H9 (cell line): ENCODE measurements around the gene GGA1. TPM values are rescaled to one million over a fixed set of nuclear protein-coding genes. Genes with fewer than 3 reads are reported as not detected.

Experiments used
- DNase-seq: peaks from one replicate; pipeline ENCODE4 v3.0.0-alpha.2; 2017
- H2AFZ ChIP-seq: one replicate; pipeline ENCODE4 v1.6.1; 2013; ENCODE audit warnings: mild to moderate bottlenecking, low read length, control low read depth, moderate library complexity
- H2AK5ac ChIP-seq: 2 replicates; pipeline ENCODE4 v1.6.1; 2013; ENCODE audit warnings: low read length, control low read depth, mixed read lengths; ENCODE audit not compliant: insufficient read length
- H2BK120ac ChIP-seq: one replicate; pipeline ENCODE4 v1.6.1; 2013; ENCODE audit warnings: low read depth, mild to moderate bottlenecking, low read length, control low read depth, inconsistent platforms; ENCODE audit not compliant: poor library complexity, severe bottlenecking
- H2BK12ac ChIP-seq: 2 replicates; pipeline ENCODE4 v1.6.1; 2013; ENCODE audit warnings: low read length, control low read depth, mixed read lengths, low read depth; ENCODE audit not compliant: insufficient read length
- H2BK15ac ChIP-seq: 2 replicates; pipeline ENCODE4 v1.6.1; 2013; ENCODE audit warnings: low read depth, low read length, control low read depth
- H2BK20ac ChIP-seq: one replicate; pipeline ENCODE4 v1.6.1; 2013; ENCODE audit warnings: low read depth, mild to moderate bottlenecking, low read length, control low read depth, inconsistent platforms; ENCODE audit not compliant: poor library complexity, severe bottlenecking
- H2BK5ac ChIP-seq: 2 replicates; pipeline ENCODE4 v1.6.1; 2013; ENCODE audit warnings: low read length, control low read depth, mixed read lengths; ENCODE audit not compliant: insufficient read length
- H3K14ac ChIP-seq: 2 replicates; pipeline ENCODE4 v1.6.1; 2013; ENCODE audit warnings: low read length, control low read depth; ENCODE audit not compliant: insufficient read depth
- H3K18ac ChIP-seq: 2 replicates; pipeline ENCODE4 v1.6.1; 2013; ENCODE audit warnings: low read depth, mild to moderate bottlenecking, mixed read lengths, low read length, control low read depth; ENCODE audit not compliant: insufficient read length
- H3K23ac ChIP-seq: 2 replicates; pipeline ENCODE4 v1.6.1; 2013; ENCODE audit warnings: low read length, control low read depth, mixed read lengths, low read depth; ENCODE audit not compliant: insufficient read length
- H3K23me2 ChIP-seq: 2 replicates; pipeline ENCODE4 v1.6.1; 2013; ENCODE audit warnings: low read depth, mild to moderate bottlenecking, mixed read lengths, low read length, control low read depth; ENCODE audit not compliant: insufficient read length, poor library complexity, severe bottlenecking
- H3K27ac ChIP-seq: 2 replicates; pipeline ENCODE4 v1.5.1; 2013; ENCODE audit warnings: low read length, control low read depth, mixed read lengths, low read depth; ENCODE audit not compliant: insufficient read length
- H3K27me3 ChIP-seq: 2 replicates; pipeline ENCODE4 v1.6.1; 2013; ENCODE audit warnings: low read length, control low read depth, inconsistent platforms; ENCODE audit not compliant: insufficient read depth
- H3K4ac ChIP-seq: 2 replicates; pipeline ENCODE4 v1.6.1; 2013; ENCODE audit warnings: low read depth, mild to moderate bottlenecking, control low read depth, inconsistent platforms, low read length, moderate library complexity
- H3K4me1 ChIP-seq: 2 replicates; pipeline ENCODE4 v1.6.1; 2013; ENCODE audit warnings: low read length, control low read depth, inconsistent platforms; ENCODE audit not compliant: insufficient read depth
- H3K4me2 ChIP-seq: 2 replicates; pipeline ENCODE4 v1.6.1; 2013; ENCODE audit warnings: low read length, control low read depth, mixed read lengths; ENCODE audit not compliant: insufficient read length, insufficient read depth
- H3K56ac ChIP-seq: 2 replicates; pipeline ENCODE4 v1.6.1; 2013; ENCODE audit warnings: low read depth, mild to moderate bottlenecking, mixed read lengths, low read length, control low read depth; ENCODE audit not compliant: insufficient read length
- H3K79me1 ChIP-seq: 2 replicates; pipeline ENCODE4 v1.6.1; 2013; ENCODE audit warnings: low read depth, mild to moderate bottlenecking, moderate library complexity, low read length, control low read depth, inconsistent platforms; ENCODE audit not compliant: insufficient read depth, poor library complexity, severe bottlenecking
- H3K79me2 ChIP-seq: 2 replicates; pipeline ENCODE4 v1.6.1; 2013; ENCODE audit warnings: low read length, control low read depth, inconsistent platforms; ENCODE audit not compliant: insufficient read depth
- H3K9ac ChIP-seq: 2 replicates; pipeline ENCODE4 v1.6.1; 2013; ENCODE audit warnings: low read length, control low read depth, mixed read lengths; ENCODE audit not compliant: insufficient read length; ENCODE audit errors: extremely low read depth
- H3K9me3 ChIP-seq: one replicate; pipeline ENCODE4 v1.6.1; 2013; ENCODE audit warnings: low read depth, low read length, inconsistent platforms; ENCODE audit not compliant: control insufficient read depth
- H3T11ph ChIP-seq: one replicate; pipeline ENCODE4 v1.6.1; 2013; ENCODE audit warnings: mild to moderate bottlenecking, low read length, control low read depth, inconsistent platforms
- H4K20me1 ChIP-seq: one replicate; pipeline ENCODE4 v1.6.1; 2013; ENCODE audit not compliant: control insufficient read depth, insufficient read length, insufficient read depth
- H4K5ac ChIP-seq: 2 replicates; pipeline ENCODE4 v1.6.1; 2013; ENCODE audit warnings: low read depth, mild to moderate bottlenecking, mixed read lengths, low read length, control low read depth; ENCODE audit not compliant: insufficient read length
- H4K8ac ChIP-seq: replicated peaks from 2 replicates; pipeline ENCODE4 v1.6.1; 2013; ENCODE audit warnings: low read length, control low read depth, mixed read lengths, low read depth; ENCODE audit not compliant: insufficient read length
- H4K91ac ChIP-seq: 2 replicates; pipeline ENCODE4 v1.6.1; 2013; ENCODE audit warnings: low read depth, mild to moderate bottlenecking, moderate library complexity, mixed read lengths, low read length, control low read depth; ENCODE audit not compliant: insufficient read length
- H3K27ac Mint-ChIP-seq, 3 experiments: 2 replicates in 2 of 3; 3 replicates in 1 of 3; pipeline ENCODE4 v1.8.0; 2020 to 2021; ENCODE audit warnings: mixed read lengths in 3 of 3, mild to moderate bottlenecking in 1 of 3, moderate library complexity in 1 of 3
- H3K27me3 Mint-ChIP-seq: 2 replicates; pipeline ENCODE4 v1.8.0; 2021; ENCODE audit warnings: low read depth, mild to moderate bottlenecking, moderate library complexity, mixed read lengths
- H3K36me3 Mint-ChIP-seq, 3 experiments: 2 replicates in 2 of 3; 3 replicates in 1 of 3; pipeline ENCODE4 v1.8.0; 2020 to 2021; ENCODE audit warnings: low read depth in 3 of 3, mixed read lengths in 3 of 3; ENCODE audit not compliant: insufficient read depth in 1 of 3
- H3K4me1 Mint-ChIP-seq, 2 experiments: 2 replicates each; pipeline ENCODE4 v1.8.0; 2020; ENCODE audit warnings: mixed read lengths in 2 of 2
- H3K4me3 Mint-ChIP-seq, 2 experiments: 2 replicates in 1 of 2; 3 replicates in 1 of 2; pipeline ENCODE4 v1.8.0; 2020 to 2021; ENCODE audit warnings: mild to moderate bottlenecking in 2 of 2, mixed read lengths in 2 of 2, moderate library complexity in 1 of 2
- H3K9me3 Mint-ChIP-seq, 2 experiments: 2 replicates in 1 of 2; 3 replicates in 1 of 2; pipeline ENCODE4 v1.8.0; 2020; ENCODE audit warnings: mild to moderate bottlenecking in 2 of 2, mixed read lengths in 2 of 2, moderate library complexity in 1 of 2
- CTCF ChIP-seq: fragments of 200-600 bp; sonication (generic); conservative IDR thresholded peaks from 3 replicates; pipeline ENCODE4 v1.8.0; 2021; ENCODE audit warnings: antibody characterized with exemption, mild to moderate bottlenecking
- WGBS: extraction: QIAGEN DNeasy Blood & Tissue Kit; methylation state at CpG from one replicate; pipeline ENCODE4 v1.1.7; 2013; ENCODE audit warnings: missing lambda C conversion rate, low lambda C conversion rate, mixed read lengths; ENCODE audit not compliant: insufficient read length; ENCODE audit errors: extremely low coverage; 5-methylcytosine and 5-hydroxymethylcytosine counted together
- total RNA-seq: library from RNA; stranded (reverse); gene quantifications from 2 replicates; pipeline ENCODE4 v1.2.1, GENCODE V29; 2021

The GGA1 gene
- total RNA-seq, 1 experiment from 2014 or later, result 61.7 TPM

- H3K9me3 Mint-ChIP-seq, result no peaks in the 10 kb centered on the region
- Histone ChIP-seq H4K20me1 (no peaks in the 10 kb centered on the region), H3K4me1 (no peaks in the 10 kb centered on the region), H3K14ac (no peak within 1 kb of the TSS), H2AFZ (no peak within 1 kb of the TSS), H2BK12ac (no peak within 1 kb of the TSS), H3K9ac (no peak within 1 kb of the TSS), H3K56ac (no peak within 1 kb of the TSS), H3K79me1 (no peaks in the 10 kb centered on the region), H2AK5ac (no peak within 1 kb of the TSS), H3K18ac (peak within 1 kb of the TSS; percentile 25), H3K23me2 (peaks cover 3% of the 10 kb centered on the region), H3K23ac (no peak within 1 kb of the TSS), H4K8ac (no peak within 1 kb of the TSS), H3K27me3 (no peaks in the 10 kb centered on the region), H2BK15ac (no peak within 1 kb of the TSS), H3K79me2 (no peaks in the 10 kb centered on the region), H2BK20ac (no peak within 1 kb of the TSS), H3T11ph (no peak within 1 kb of the TSS), H2BK120ac (no peak within 1 kb of the TSS), H2BK5ac (no peak within 1 kb of the TSS), H3K9me3 (no peaks in the 10 kb centered on the region), H4K91ac (no peak within 1 kb of the TSS), H3K4ac (no peak within 1 kb of the TSS), H3K4me2 (peak within 1 kb of the TSS; percentile 76), H4K5ac (no peak within 1 kb of the TSS), H3K27ac (no peak within 1 kb of the TSS)
- H3K27me3 Mint-ChIP-seq, result peaks cover 7% of the 10 kb centered on the region
- H3K27ac Mint-ChIP-seq, result peak within 1 kb of the TSS in 1 of 3 experiments; percentile 25; a peak in 1 of 7 replicates
- DNase-seq, result peak; percentile 86
- peaks cover 5 to 25% of the 10 kb centered on the region in 2 experiments for H3K4me1 Mint-ChIP-seq
- no peaks in the 10 kb centered on the region; a peak in 1 of 7 replicates for H3K36me3 Mint-ChIP-seq
- no peak for TF ChIP-seq CTCF
- H3K4me3 Mint-ChIP-seq, result peak within 1 kb of the TSS; percentile 60 to 73
- no CpG with 5 or more reads among the region's 34 CpGs for WGBS
These were observed 66.6 kb downstream of the GGA1 start, which contains the start of gene LGALS1 for GRCh38 chr22:37674951-37675929. TSS of gene LGALS1 (plus strand) at chr22:37675636. CDS start at chr22:37675703, 67 bp downstream.
